HG03521 (cell line): ENCODE data around the gene RBMS1.

Experiments
- ATAC-seq: cut with Tn5 transposase; IDR thresholded peaks from one replicate; pipeline ENCODE4 v1.9.1; 2021; ENCODE audit warnings: mild to moderate bottlenecking, moderate library complexity; ENCODE audit not compliant: unreplicated experiment

The RBMS1 gene

GRCh38 chr2:160493227-160494028, at the start of gene RBMS1:
TSS of gene RBMS1 (minus strand) at chr2:160493807. CDS start at chr2:160493363, 444 bp downstream.
- peak; percentile 23 for ATAC-seq

DNA sequence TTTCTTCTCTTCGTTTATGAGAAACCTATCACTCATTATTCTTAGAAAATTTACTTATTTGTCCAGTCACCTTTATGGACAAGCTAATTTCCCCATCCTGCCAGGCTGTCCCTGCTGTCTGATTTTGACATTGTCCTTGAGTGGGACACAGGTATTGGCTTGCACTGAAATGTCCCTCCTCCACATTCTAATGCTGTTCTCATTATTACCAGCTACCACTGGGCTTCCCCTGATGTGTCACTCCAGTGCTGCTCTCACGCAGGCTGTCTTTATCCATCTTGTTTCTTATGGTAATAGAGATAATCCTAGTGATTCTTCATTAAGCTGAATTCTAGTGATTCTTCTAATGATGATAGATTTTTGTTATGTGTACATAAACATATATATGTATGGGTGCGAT, 48.1 kb upstream of the RBMS1 start:
- ATAC-seq = no peak

DNA sequence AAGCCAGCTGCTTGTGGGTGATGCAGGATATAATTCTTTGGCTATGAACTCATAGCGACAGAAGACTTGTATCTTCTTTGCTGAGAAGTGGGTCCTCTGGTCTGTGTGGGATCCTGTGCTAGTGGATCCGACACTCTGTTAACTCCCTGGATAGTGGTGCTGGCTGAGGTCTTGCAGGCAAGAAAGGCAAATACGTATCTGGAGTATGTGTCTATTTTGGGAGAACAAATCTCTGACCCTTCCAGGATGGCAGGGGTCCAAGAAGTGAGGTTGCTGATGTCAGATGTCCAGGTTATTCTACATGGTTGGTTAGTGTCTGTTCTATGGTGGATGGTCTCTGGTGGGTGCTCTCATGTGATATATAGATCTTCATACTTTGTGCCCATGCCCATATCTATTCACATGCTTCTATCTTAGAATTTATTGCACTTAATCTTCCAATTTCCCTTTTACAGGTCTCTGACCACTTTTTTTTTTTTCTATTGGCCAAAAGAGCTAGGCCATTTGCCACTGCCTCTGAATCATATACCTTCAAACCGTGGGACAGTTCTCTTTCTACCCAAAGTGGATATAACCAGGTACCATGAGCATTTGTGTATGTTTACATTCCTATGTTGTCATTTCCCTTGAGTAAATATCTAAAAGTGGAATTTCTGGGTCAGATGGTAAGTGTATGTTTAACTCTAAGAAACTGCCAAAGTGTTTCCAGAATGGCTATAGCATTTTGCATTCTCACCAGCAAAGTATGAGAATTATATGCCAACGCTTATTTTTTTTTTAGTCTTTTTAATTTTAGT, 45.1 kb upstream of the RBMS1 start:
- ATAC-seq = no peak

GRCh38 chr2:160538115-160538514, 44.5 kb upstream of the RBMS1 start:
- ATAC-seq = no peak

- ATAC-seq = no peak
Measured at GRCh38 chr2:160534996-160535395, 41.4 kb upstream of the RBMS1 start.

- no peak for ATAC-seq
Measured at GRCh38 chr2:160534249-160534648, 40.6 kb upstream of the RBMS1 start.

GRCh38 chr2:160533482-160533881, 39.9 kb upstream of the RBMS1 start:
- no peak for ATAC-seq

DNA sequence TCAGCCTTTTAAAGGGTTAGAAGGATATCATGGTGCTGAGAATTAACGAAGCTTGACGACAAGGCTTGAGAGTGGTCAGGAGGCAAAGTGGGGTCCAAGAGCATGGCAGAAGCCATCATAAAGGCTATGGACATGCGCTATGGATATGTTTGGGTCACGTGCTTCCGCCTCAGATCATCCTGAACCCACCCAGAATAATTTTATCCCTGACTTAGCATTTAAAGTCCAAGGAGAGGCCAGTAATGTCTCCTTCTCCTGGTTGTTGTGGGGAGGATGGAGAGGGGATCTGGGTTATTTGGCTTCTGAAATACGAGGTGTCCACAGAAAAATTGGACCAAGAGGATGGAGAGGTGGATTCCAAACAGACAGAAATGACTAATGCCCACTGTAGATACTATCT, 38.8 kb upstream of the RBMS1 start:
- no peak for ATAC-seq

DNA sequence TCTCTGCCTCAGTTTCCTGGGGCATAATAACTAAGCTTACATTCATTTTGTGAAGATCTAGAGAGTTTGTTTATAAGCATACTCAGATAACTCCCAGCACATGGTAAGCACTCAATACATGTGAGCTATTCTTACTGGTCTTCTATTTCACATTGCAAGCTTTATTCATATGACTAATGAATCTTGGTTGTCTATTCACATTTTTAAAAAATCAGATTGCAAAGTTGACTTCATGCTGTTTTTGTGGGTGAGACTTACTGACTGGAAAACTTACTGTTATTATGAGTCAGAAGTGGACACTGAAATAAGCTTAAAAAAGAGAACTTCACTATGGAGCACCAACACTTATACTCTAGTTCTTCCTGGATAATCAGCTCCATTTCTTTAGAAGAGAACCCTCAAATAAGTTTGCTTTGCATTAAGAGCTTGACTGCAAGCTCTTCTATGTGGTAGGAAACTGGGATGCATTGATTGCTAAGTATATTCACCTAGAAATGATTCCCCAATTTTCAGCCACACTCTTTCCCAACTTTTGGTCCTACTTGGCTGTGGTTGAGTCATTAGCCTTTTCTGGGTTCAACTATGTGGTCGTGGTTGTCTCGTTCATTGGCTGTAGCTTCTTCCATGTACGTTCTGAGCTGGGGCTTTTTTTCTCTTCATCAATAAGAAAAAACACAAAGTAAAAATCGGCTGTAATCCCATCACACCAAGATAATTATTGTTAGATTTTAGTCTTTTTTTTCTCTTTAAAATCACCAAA, 29.5 kb upstream of the RBMS1 start:
- no peak for ATAC-seq

GRCh38 chr2:160517731-160518130, 24.1 kb upstream of the RBMS1 start:
- no peak for ATAC-seq

GRCh38 chr2:160516547-160517365, 23.1 kb upstream of the RBMS1 start:
- peak; percentile 48 for ATAC-seq

- no peak for ATAC-seq
Measured at GRCh38 chr2:160515120-160515519, 21.5 kb upstream of the RBMS1 start.

DNA sequence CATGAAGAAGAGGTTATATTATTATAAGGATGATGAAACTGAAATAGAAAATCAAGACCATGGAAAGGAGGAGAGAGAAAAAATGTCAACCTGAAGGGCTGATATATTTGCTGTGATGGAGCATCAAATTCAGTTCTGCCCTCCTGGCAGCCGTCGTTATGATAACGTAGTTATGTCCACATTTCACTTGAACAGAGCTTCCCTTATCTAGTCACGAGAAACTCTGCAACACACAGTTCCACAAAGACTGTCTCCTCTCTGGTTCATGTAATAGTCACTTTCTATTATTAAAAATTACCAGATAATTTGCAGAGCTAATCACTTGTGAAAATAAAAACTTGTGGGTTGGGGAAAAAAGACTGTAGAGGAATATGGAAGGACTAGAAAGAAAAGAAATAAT, 19.5 kb upstream of the RBMS1 start:
- ATAC-seq = no peak

- ATAC-seq = no peak
Measured at GRCh38 chr2:160512491-160512890, 18.9 kb upstream of the RBMS1 start.

GRCh38 chr2:160510617-160511016, 17.0 kb upstream of the RBMS1 start:
- ATAC-seq = no peak

- no peak for ATAC-seq
Measured at GRCh38 chr2:160509016-160509415, 15.4 kb upstream of the RBMS1 start.

DNA sequence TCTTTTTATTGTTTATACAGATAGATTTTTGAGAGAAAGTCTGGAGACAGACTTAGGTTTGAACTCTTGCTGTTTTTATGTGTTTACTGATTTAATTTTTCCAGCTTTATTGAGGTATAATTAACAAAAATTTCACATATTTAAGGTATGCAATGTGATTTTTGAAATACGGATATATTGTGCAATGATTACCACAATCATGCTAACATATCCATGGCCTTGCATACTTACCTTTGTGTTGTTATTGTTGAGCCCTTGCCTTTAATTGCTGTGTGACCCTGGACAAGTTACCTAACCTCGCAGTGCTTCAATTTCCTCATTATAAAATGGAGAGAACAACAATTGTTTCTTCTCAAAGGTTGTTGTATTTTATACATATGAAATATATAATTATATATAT, 13.9 kb upstream of the RBMS1 start:
- ATAC-seq = no peak

GRCh38 chr2:160507046-160507407, 13.4 kb upstream of the RBMS1 start:
- no peak for ATAC-seq

DNA sequence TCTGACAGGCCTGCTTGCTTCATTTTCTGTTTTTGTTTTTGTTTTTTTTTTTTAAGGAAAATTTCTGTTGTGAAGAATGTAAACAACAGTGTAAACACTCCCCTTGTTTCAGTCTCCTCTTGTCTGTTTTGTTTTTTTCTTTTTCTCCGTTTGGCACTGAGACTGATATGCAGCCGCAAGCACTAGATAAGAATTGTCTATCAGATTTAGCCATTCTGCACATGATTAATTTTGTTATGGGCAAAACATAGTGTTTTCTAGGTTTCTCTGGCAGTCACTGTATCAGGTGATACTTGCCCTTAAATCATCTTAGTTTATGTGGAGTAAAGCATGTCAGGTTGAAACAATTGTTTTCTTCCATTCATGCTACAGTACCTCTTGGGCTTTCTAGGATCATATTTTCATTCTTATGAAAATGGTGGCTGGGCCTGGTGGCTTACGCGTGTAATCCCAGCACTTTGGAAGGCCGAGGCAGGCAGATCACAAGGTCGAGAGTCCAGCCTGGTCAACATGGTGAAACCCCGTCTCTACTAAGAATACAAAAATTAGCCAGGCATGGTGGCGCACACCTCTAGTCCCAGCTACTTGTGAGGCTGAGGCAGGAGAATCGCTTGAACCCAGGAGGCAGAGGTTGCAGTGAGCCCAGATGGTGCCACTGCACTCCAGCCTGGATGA, 12.9 kb upstream of the RBMS1 start:
- ATAC-seq = no peak

DNA sequence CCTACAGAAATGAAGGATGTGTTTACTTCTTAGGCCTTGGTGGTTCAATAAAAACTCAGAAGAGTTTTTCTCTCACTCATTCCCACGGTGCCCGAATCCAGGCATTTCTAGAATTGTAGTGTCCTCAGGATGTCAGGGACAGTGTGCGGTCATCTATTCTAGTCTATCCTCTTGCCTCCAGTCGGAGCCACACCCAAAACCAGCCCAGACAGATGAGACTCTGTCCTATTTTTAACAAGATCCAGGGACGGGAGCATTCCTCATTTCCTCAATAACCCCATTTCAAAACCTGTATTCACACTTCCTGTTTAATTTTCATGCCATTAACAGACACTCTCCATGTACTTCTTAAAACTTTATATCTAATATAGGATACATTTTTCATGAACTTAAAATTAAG, 11.6 kb upstream of the RBMS1 start:
- no peak for ATAC-seq
